ENCODE measurements around the gene CLCN3.

- no peak for TF ChIP-seq CTCF (IDR thresholded peaks at IDR 0.05)
- TF ChIP-seq POLR2A (IDR thresholded peaks at IDR 0.05), result no peak
Observed at GRCh38 chr4:169655401-169655800, 35.0 kb downstream of the CLCN3 start.
